ENCODE measurements around the gene GALNT17.

The GALNT17 gene

GRCh38 chr7:71193099-71193810, 61.3 kb downstream of the GALNT17 start:
- TF ChIP-seq CTCF (IDR thresholded peaks at IDR 0.05) = no peak

GRCh38 chr7:71198391-71198790, 66.4 kb downstream of the GALNT17 start:
- no peak for TF ChIP-seq CTCF (IDR thresholded peaks at IDR 0.05)

GRCh38 chr7:71198887-71199286, 66.9 kb downstream of the GALNT17 start:
- no peak for TF ChIP-seq CTCF (IDR thresholded peaks at IDR 0.05)

- TF ChIP-seq CTCF (IDR thresholded peaks at IDR 0.05) = no peak
Measured at GRCh38 chr7:71206184-71206583, 74.2 kb downstream of the GALNT17 start.

GRCh38 chr7:71208881-71209280, 76.9 kb downstream of the GALNT17 start:
- no peak for TF ChIP-seq CTCF (IDR thresholded peaks at IDR 0.05)

- TF ChIP-seq CTCF (IDR thresholded peaks at IDR 0.05) = no peak
Measured at GRCh38 chr7:71210220-71210619, 78.3 kb downstream of the GALNT17 start.

GRCh38 chr7:71216211-71216610, 84.3 kb downstream of the GALNT17 start:
- TF ChIP-seq CTCF (IDR thresholded peaks at IDR 0.05) = no peak

GRCh38 chr7:71220210-71220695, 88.3 kb downstream of the GALNT17 start:
- TF ChIP-seq CTCF (IDR thresholded peaks at IDR 0.05) = no peak
